Mesothelial cell of epicardium (in vitro differentiated cells): ENCODE results near the gene CLASP1. TPM values are rescaled to one million over a fixed set of nuclear protein-coding genes. Genes with fewer than 3 reads are reported as not detected.
"Not testable (repeated sequence)": the region's sequence is repeated elsewhere in the genome, so short reads cannot be mapped to it uniquely, and the experiment has no call there.

Experiments
- DNase-seq, 2 experiments: peaks; one replicate each; pipeline ENCODE4 v3.0.0; 2021; ENCODE audit warnings: low spot score in 2 of 2; ENCODE audit not compliant: unreplicated experiment in 2 of 2
- H3K27ac Mint-ChIP-seq: 2 replicates; pipeline ENCODE4 v1.8.0; 2021; ENCODE audit warnings: mixed read lengths
- H3K27me3 Mint-ChIP-seq: 2 replicates; pipeline ENCODE4 v1.8.0; 2021; ENCODE audit warnings: low read depth, mixed read lengths
- H3K36me3 Mint-ChIP-seq: 2 replicates; pipeline ENCODE4 v1.8.0; 2021; ENCODE audit warnings: mixed read lengths
- H3K4me1 Mint-ChIP-seq: 2 replicates; pipeline ENCODE4 v1.8.0; 2021; ENCODE audit warnings: mixed read lengths
- H3K4me3 Mint-ChIP-seq: 2 replicates; pipeline ENCODE4 v1.8.0; 2021; ENCODE audit warnings: mild to moderate bottlenecking, moderate library complexity, mixed read lengths
- H3K9me3 Mint-ChIP-seq: 2 replicates; pipeline ENCODE4 v1.8.0; 2021; ENCODE audit warnings: mixed read lengths
- CTCF ChIP-seq: fragments of 200-600 bp; sonication (generic); IDR thresholded peaks from one replicate; pipeline ENCODE4 v1.5.0; 2021; ENCODE audit warnings: antibody characterized with exemption; ENCODE audit not compliant: unreplicated experiment
- total RNA-seq: library from RNA; stranded (reverse); gene quantifications from 3 replicates; pipeline ENCODE4 v1.2.1, GENCODE V29; 2021

CLASP1 gene
- total RNA-seq, 1 donor from 2014 or later = 99.8 TPM

DNA sequence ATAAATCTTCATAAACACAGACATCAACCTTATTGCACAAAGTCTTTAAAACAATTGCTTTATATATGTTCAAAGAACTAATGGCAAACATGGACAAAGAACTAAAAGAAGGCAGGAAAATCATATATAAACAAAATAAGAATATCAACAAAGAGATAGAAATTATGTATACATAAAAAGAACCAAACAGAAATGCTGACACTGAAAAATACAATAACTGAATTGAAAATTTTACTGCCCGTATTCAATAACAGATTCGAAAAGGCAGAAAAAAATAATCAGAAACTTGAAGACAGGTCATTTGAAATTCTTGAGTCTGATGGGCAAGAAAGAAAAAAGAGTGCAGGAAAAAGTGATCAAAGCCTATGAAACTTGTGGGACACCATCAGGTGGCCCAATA lies 342.2 kb downstream of the CLASP1 start:
- Mint-ChIP-seq H3K36me3 (no peaks in the 10 kb centered on the region), H3K4me3 (no peak overlapping the region), H3K27ac (no peak overlapping the region), H3K27me3 (peaks cover 78% of the 10 kb centered on the region), H3K9me3 (peaks cover 14% of the 10 kb centered on the region), H3K4me1 (no peaks in the 10 kb centered on the region)
- no peak for TF ChIP-seq CTCF
- no peak for DNase-seq

DNA sequence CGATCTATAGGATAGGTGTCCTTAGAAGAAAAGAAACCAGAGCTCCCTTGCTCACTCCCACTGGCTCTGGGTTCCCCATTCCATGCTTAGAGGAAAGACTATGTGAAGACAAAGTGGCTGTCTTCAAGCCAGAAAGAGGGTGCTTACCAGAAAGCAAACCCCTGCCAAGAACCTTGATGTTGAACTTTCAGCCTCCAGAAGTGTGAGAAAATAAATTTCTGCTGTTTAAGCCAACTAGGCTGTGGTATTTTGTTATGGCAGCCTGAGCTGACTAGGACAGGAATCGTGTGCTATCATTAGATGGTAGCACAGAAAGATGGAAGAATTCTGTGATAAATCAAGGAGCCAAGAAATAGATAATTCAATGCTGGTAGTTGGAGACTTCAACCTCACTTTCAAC lies 344.3 kb downstream of the CLASP1 start:
- Mint-ChIP-seq H3K4me3 (no peak overlapping the region), H3K27me3 (peaks cover 67% of the 10 kb centered on the region), H3K36me3 (no peaks in the 10 kb centered on the region), H3K27ac (no peak overlapping the region), H3K9me3 (peaks cover 7% of the 10 kb centered on the region), H3K4me1 (no peaks in the 10 kb centered on the region)
- TF ChIP-seq CTCF = no peak
- DNase-seq = no peak

DNA sequence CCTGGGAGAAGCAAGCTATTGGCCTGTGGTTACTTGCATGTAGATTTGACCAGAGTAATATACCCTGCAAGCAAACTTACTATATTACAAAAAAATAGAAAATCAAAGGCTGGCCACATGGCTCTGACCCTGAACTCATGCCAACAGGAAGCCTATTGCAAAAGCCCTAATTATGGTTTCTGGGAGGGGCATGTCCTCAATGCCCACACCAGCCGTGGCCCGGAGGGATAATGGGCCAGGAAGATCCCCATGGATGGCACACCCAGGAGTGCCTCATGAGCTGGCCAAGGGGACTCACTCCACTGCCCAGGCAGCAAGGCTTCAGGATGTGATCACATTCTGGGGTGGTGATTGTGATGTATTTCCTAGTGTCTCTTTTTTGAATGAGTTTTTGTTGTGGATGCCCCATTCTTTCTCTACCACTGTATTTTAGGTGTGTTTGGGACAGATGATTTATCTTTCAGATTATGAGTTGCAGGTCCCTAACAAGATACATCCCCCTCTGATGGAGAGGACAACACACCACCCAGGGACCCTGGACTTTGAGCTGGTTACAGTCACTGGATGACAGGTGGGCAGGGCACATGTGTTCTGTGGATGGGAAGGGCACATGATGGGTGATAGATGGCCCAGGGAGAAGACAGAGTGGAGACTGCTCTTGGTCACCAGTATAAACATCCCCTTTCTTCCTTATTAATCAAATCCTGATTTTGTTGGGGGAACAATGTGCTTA lies 345.6 kb downstream of the CLASP1 start:
- DNase-seq = no peak
- no peak overlapping the region for H3K27ac Mint-ChIP-seq
- H3K4me1 Mint-ChIP-seq = no peaks in the 10 kb centered on the region
- peaks cover 57% of the 10 kb centered on the region for H3K27me3 Mint-ChIP-seq
- no peak for TF ChIP-seq CTCF
- H3K36me3 Mint-ChIP-seq = no peaks in the 10 kb centered on the region
- peaks cover 6% of the 10 kb centered on the region for H3K9me3 Mint-ChIP-seq
- H3K4me3 Mint-ChIP-seq = no peak overlapping the region

GRCh38 chr2:121301190-121301589 lies 348.1 kb downstream of the CLASP1 start:
- H3K4me1 Mint-ChIP-seq, H3K27ac Mint-ChIP-seq, H3K36me3 Mint-ChIP-seq, DNase-seq, H3K9me3 Mint-ChIP-seq, H3K4me3 Mint-ChIP-seq: not testable (repeated sequence)
- H3K27me3 Mint-ChIP-seq = peaks cover 42% of the 10 kb centered on the region

DNA sequence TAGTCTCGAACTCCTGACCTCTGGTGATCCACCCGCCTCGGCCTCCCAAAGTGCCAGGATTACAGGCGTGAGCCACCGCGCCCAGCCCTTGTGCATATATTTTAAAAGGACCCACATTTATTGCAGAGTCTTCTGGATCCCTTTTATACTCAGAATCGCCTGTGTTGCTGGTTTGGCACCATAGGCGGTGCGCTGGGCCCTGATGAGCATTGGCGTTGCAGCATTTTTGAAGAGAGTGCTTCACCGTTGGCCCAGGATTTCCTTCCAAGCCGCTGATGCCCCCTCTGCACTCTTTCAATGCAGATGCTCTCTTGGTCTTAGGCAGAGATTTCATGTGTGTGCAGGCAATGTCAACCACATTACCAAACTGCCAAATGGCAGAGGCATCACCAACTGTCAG lies 350.8 kb downstream of the CLASP1 start:
- H3K4me1 Mint-ChIP-seq = no peaks in the 10 kb centered on the region
- TF ChIP-seq CTCF = no peak
- no peak overlapping the region for H3K27ac Mint-ChIP-seq
- no peak for DNase-seq
- no peaks in the 10 kb centered on the region for H3K9me3 Mint-ChIP-seq
- H3K4me3 Mint-ChIP-seq = no peak overlapping the region
- H3K27me3 Mint-ChIP-seq = peaks cover 31% of the 10 kb centered on the region
- no peaks in the 10 kb centered on the region for H3K36me3 Mint-ChIP-seq

- peaks cover 26% of the 10 kb centered on the region for H3K27me3 Mint-ChIP-seq
- H3K9me3 Mint-ChIP-seq, H3K4me1 Mint-ChIP-seq, H3K27ac Mint-ChIP-seq, H3K36me3 Mint-ChIP-seq, DNase-seq, H3K4me3 Mint-ChIP-seq: not testable (repeated sequence)
These were observed 351.4 kb downstream of the CLASP1 start for GRCh38 chr2:121297866-121298265.
